HEK293T (cell line): ENCODE measurements around the gene AKR1C8.
"Not testable (repeated sequence)": the region's sequence is repeated elsewhere in the genome, so short reads cannot be mapped to it uniquely, and the experiment has no call there.

ENCODE experiments used
- CTCF ChIA-PET: fragments of 350-600 bp; formaldehyde crosslinking; extraction: SDS; loops from one replicate; lab custom pipeline; 2021; ENCODE audit warnings: antibody characterized with exemption, inconsistent platforms; lab: Yijun Ruan, JAX
- POLR2A ChIA-PET: fragments of 350-600 bp; formaldehyde crosslinking; extraction: SDS; loops from one replicate; lab custom pipeline; 2020; ENCODE audit warnings: antibody characterized with exemption, inconsistent platforms; lab: Yijun Ruan, JAX
- DNase-seq: peaks from one replicate; pipeline ENCODE4 v3.0.0; 2012; ENCODE audit warnings: mixed read lengths; ENCODE audit errors: extremely low spot score
- ARNT ChIP-seq: fragments of 450-650 bp; IDR thresholded peaks from 2 replicates; pipeline ENCODE4 v1.6.1; 2017; ENCODE audit warnings: mild to moderate bottlenecking
- BHLHE40 ChIP-seq: fragments of 450-650 bp; IDR thresholded peaks from 2 replicates; pipeline ENCODE4 v1.6.1; 2016; ENCODE audit warnings: mild to moderate bottlenecking, moderate library complexity, borderline replicate concordance
- CTBP1 ChIP-seq: fragments of 450-650 bp; IDR thresholded peaks from 2 replicates; pipeline ENCODE4 v1.6.1; 2016; ENCODE audit warnings: borderline replicate concordance
- ELF4 ChIP-seq: fragments of 450-650 bp; IDR thresholded peaks from 2 replicates; pipeline ENCODE4 v1.6.1; 2017; ENCODE audit warnings: antibody characterized with exemption
- FOXA1 ChIP-seq: fragments of 450-650 bp; IDR thresholded peaks from 2 replicates; pipeline ENCODE4 v1.6.1; 2016; ENCODE audit warnings: mild to moderate bottlenecking
- FOXK2 ChIP-seq: fragments of 450-650 bp; IDR thresholded peaks from 2 replicates; pipeline ENCODE4 v1.6.1; 2016; ENCODE audit warnings: mild to moderate bottlenecking
- FOXM1 ChIP-seq: fragments of 450-650 bp; IDR thresholded peaks from 2 replicates; pipeline ENCODE4 v1.6.1; 2017; ENCODE audit warnings: mild to moderate bottlenecking, borderline replicate concordance
- HDGF ChIP-seq: fragments of 450-650 bp; IDR thresholded peaks from 2 replicates; pipeline ENCODE4 v1.6.1; 2017; ENCODE audit warnings: antibody characterized with exemption, borderline replicate concordance
- L3MBTL2 ChIP-seq: fragments of 450-650 bp; conservative IDR thresholded peaks from 2 replicates; pipeline ENCODE4 v1.6.1; 2016; ENCODE audit warnings: mild to moderate bottlenecking
- LEF1 ChIP-seq: fragments of 450-650 bp; IDR thresholded peaks from 2 replicates; pipeline ENCODE4 v1.6.1; 2017; ENCODE audit warnings: mild to moderate bottlenecking, borderline replicate concordance
- NFRKB ChIP-seq: fragments of 450-650 bp; IDR thresholded peaks from 2 replicates; pipeline ENCODE4 v1.6.1; 2016; ENCODE audit warnings: mild to moderate bottlenecking, moderate library complexity
- SP1 ChIP-seq: fragments of 450-650 bp; IDR thresholded peaks from 2 replicates; pipeline ENCODE4 v1.6.1; 2017
- SUZ12 ChIP-seq: fragments of 450-650 bp; IDR thresholded peaks from 2 replicates; pipeline ENCODE4 v1.6.1; 2016; ENCODE audit warnings: mild to moderate bottlenecking
- TARDBP ChIP-seq: fragments of 450-650 bp; IDR thresholded peaks from 2 replicates; pipeline ENCODE4 v1.6.1; 2016
- ZNF384 ChIP-seq: fragments of 450-650 bp; IDR thresholded peaks from 2 replicates; pipeline ENCODE4 v1.6.1; 2016
- TF ChIP-seq, protein P1 (sequence below): fragments of 450-650 bp; IDR thresholded peaks from 2 replicates; pipeline ENCODE4 v1.6.1; 2016

The AKR1C8 gene

DNA sequence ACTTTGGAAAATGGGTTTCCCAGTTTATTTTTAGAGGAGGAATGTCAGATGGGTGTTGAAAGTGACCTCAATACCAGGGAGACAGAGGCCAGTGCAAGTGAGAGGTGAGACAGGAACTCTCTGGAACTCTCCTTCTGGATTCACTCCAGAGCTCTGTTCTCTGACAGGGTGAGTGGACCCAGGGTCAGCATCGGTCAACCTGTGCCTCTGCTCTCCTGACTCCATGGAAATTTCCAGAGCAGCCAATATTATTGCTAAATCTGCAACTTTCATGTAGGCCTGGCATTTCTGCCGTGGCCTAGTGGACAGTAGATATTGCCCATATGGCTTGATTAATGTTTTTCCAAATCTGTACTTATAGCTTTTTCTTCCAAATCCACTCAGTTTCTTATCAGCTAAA lies 31.9 kb upstream of the AKR1C8 start:
- CTCF ChIA-PET, result no interaction called here
- TF ChIP-seq L3MBTL2 (no peak), ARNT (no peak), FOXK2 (no peak), SUZ12 (no peak), LEF1 (no peak), NFRKB (no peak), CTBP1 (no peak), HDGF (no peak), ZNF384 (no peak), FOXA1 (no peak), ELF4 (no peak), SP1 (no peak), TARDBP (no peak), FOXM1 (no peak), BHLHE40 (no peak)
- TF ChIP-seq, protein P1, sequence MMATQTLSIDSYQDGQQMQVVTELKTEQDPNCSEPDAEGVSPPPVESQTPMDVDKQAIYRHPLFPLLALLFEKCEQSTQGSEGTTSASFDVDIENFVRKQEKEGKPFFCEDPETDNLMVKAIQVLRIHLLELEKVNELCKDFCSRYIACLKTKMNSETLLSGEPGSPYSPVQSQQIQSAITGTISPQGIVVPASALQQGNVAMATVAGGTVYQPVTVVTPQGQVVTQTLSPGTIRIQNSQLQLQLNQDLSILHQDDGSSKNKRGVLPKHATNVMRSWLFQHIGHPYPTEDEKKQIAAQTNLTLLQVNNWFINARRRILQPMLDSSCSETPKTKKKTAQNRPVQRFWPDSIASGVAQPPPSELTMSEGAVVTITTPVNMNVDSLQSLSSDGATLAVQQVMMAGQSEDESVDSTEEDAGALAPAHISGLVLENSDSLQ, result no peak
- DNase-seq, result no peak
- POLR2A ChIA-PET, result no interaction called here

DNA sequence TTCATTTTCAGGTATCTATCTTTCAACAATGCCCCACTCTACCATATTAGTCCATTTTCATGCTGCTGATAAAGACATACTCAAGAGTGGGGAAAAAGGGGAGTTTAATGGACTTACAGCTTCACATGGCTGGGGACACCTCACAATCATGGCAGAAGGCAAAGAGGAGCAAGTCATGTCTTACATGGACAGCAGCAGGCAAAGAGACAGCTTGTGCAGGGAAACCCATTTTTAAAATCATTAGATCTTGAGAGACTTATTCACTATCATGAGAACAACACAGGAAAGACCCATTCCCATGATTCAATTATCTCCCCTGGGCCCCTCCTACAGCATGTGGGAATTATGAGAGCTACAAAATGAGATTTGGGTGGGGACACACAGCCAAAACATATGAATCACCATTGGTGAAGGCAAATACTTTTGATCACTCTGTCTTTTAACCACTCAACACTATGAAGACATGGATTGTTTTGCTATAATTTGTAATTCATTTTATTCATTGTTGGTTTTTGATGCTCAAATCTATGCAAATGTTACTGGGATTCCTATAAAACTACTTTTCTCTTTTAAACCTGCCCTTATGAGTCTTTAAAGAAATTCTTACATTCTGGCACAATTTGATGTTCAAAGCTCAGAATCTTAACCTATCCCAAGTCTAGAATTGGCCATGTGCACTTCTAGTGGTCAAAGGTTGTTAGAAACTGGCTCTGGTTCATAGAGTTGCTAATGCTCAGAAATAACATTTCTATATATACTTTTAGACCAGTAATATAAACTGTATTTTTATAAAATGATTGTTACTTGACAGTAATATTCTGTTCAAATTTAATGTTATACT lies 27.0 kb upstream of the AKR1C8 start:
- POLR2A ChIA-PET, result no interaction called here
- no peak for DNase-seq
- TF ChIP-seq SP1 (no peak), CTBP1 (no peak), FOXA1 (no peak), ZNF384 (no peak), HDGF (no peak), ARNT (no peak), FOXK2 (no peak), BHLHE40 (no peak), L3MBTL2 (no peak), LEF1 (no peak), FOXM1 (no peak), TARDBP (no peak), ELF4 (no peak), SUZ12 (no peak), NFRKB (no peak)
- TF ChIP-seq, protein P1, result no peak
- CTCF ChIA-PET, result no interaction called here

DNA sequence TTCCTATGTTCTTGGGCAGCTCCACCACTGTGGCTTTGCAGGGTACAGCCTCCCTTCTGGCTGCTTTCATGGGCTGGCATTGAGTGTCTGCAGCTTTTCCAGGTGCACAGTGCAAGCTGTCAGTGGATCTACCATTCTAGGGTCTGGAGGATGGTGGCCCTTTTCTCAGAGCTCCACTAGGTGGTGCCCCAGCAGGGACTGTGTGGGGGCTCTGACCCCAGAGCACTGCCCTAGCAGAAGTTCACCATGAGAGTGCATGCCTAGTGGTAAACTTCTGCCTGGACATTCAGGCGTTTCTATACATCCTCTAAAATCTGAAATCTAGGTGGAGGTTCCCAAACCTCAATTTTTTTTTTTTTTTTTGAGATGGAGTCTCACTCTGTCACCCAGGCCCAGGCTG lies 25.3 kb upstream of the AKR1C8 start:
- POLR2A ChIA-PET, DNase-seq: not testable (repeated sequence)
- CTCF ChIA-PET, result interaction anchor here (0.7 kb wide), 1 partner anchor 72 kb away, joined by 5 read pairs; no protein-coding TSS in a partner anchor

DNA sequence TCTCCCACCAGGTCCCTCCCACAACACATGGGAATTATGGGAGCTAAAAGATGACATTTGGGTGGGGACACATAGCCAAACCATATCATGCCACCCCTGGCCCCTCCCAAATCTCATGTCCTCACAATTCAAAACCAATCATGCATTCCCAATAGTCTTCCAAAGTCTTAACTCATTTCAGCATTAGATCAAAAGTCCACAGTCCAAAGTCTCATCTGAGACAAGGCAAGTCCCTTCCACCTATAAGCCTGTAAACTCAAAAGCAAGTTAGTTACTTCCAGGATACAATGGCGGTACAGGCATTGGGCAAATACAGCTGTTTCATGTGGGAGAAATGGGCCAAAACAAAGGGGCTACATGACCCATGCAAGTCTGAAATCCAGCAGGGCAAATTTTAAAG lies 24.8 kb upstream of the AKR1C8 start:
- DNase-seq, POLR2A ChIA-PET, CTCF ChIA-PET: not testable (repeated sequence)

DNA sequence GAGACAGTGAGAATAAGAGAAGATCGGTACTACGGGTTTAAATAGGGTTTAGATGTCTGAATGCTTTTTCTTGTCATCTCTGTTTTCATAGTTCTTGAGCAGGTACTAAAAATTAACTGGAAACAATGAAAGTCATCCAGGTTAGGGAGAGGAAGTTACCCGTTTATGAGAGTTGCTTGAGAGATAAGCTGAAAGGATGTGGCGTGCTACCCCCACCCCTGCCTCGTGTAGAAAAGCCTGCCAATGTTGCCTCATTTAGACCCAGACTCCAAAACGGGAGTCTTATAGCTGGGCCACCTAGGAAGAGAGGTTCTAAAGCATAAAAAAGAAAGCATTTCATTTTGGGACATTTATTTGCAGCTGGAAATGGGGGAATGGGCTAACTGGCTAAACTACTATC lies 21.8 kb upstream of the AKR1C8 start:
- no peak for DNase-seq
- TF ChIP-seq NFRKB (no peak), ZNF384 (no peak), TARDBP (no peak), FOXK2 (no peak), FOXA1 (no peak), SUZ12 (no peak), LEF1 (no peak), HDGF (no peak), ELF4 (no peak)
- ChIA-PET CTCF (no interaction called here), POLR2A (no interaction called here)

DNA sequence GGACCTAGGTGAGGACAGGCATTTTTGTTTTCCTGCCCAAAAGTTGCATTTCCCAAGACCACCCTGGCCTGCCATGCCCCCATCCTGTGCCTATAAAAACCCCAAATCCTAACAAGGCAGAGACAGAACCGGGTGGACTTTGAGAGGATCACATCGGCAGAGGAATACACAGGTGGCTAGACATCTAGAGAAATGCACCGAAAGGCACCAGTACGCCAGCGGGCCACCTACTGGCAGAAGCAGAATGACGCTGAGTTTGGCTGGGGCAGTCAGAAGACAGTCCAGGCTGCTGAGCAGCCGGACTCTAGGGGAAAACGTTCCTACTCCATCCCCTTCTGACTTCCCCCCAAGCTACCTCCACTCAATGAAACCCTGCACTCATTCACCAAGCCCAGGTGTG lies 14.4 kb upstream of the AKR1C8 start:
- ChIA-PET POLR2A (no interaction called here), CTCF (no interaction called here)
- peak; percentile 35 for DNase-seq
- TF ChIP-seq ZNF384, result no peak
- no peak for TF ChIP-seq CTBP1
- no peak for TF ChIP-seq SP1

DNA sequence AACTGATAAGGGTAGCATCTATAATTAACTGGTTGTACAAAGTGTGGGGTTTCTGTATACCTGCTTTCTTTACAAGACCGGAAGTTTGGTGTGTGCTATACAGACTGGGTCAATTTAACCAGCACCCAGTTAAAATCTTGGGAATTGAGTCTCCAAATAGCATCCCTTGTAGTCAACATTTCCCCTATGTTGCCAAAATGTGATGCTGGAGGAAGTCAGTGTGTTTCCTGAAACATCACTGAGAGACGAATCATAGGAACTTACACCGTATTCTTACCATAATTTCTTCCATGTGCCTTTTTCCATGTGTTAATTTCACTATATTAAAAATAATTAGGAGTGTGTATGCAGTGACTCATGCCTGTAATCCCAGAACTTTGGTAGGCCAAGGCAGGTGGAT lies 13.4 kb upstream of the AKR1C8 start:
- CTCF ChIA-PET, result no interaction called here
- POLR2A ChIA-PET, result no interaction called here
- DNase-seq, result no peak
- TF ChIP-seq CTBP1, result no peak
- TF ChIP-seq FOXA1, result no peak
- no peak for TF ChIP-seq L3MBTL2
- no peak for TF ChIP-seq ZNF384
- TF ChIP-seq HDGF, result no peak
- TF ChIP-seq SUZ12, result no peak
- TF ChIP-seq SP1, result no peak
- TF ChIP-seq TARDBP, result no peak
- no peak for TF ChIP-seq LEF1
- TF ChIP-seq FOXK2, result no peak
- TF ChIP-seq, protein P1, result no peak
- TF ChIP-seq FOXM1, result no peak
- no peak for TF ChIP-seq NFRKB
- no peak for TF ChIP-seq BHLHE40
- no peak for TF ChIP-seq ELF4
- no peak for TF ChIP-seq ARNT
